Superior temporal gyrus (tissue), 1 donor: Measurements from ENCODE around the gene TSSK2.

Experiments used
- DNase-seq: peaks from one replicate; pipeline ENCODE4 v3.0.0-alpha.2; 2016; ENCODE audit errors: extremely low spot score

Gene TSSK2

DNA sequence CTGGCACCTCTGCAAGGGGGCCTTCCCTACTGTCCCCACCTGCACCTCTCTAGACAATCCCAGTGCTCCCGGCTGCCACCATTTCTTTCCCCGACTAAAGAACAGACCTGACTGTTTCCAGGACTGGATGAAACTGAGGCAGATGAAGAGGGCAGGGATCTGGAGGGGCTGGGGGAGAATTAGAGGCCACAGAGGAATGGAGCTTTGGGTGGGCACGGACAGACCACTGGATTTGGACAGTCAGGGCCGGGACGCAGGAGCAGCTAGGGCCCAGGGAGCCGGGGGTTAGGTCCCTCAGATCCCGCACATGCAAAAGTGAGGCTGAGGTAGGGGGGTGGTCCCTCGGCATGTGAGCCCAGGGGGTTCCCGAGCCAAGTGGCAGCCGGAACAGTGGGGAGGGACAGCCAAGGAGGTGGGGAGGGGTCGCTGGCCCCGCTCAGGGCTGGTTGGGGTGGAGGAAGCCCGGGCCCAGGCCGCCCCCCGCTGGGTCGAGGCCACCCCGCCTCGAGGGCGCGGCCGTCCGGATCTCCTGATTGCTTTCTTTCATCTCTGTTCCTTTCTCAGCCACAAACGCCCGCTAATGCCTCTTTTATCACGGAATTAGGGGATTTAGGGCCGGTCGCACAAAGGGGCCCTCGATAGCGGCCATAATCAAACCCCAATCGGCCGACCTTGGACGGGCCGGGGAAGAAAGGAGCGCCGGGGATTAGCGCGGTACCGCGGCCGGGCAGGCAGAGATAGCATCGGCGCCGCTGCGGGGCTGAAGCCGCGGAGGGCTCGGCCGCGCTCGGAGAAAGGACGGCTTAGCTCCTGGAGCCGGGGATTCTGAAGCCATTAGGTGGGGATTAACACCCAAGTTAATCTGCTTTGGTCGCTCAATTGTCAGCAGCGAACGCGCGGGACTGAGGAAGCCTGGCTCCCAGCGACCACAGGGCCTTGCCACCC is 38.2 kb downstream of the TSSK2 start:
- no peak for DNase-seq

DNA sequence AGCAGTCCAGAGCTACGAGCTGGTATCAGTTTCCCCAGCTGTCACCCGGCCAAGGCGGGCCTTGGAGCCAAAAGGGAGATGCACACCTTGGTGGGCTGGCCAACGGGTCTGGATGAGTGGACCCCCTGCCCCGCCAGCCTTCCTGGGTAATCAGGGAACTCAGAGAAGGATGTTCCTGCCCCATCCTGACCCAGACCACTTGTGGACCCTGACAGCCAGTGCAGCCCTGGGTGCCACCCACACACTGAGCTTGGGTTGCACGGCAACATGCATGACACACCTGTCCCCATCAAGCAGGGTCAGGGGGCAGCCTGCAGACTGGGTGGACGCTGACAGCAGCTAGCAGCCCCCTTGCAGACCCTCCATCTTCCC is 38.8 kb downstream of the TSSK2 start:
- DNase-seq, result no peak

DNA sequence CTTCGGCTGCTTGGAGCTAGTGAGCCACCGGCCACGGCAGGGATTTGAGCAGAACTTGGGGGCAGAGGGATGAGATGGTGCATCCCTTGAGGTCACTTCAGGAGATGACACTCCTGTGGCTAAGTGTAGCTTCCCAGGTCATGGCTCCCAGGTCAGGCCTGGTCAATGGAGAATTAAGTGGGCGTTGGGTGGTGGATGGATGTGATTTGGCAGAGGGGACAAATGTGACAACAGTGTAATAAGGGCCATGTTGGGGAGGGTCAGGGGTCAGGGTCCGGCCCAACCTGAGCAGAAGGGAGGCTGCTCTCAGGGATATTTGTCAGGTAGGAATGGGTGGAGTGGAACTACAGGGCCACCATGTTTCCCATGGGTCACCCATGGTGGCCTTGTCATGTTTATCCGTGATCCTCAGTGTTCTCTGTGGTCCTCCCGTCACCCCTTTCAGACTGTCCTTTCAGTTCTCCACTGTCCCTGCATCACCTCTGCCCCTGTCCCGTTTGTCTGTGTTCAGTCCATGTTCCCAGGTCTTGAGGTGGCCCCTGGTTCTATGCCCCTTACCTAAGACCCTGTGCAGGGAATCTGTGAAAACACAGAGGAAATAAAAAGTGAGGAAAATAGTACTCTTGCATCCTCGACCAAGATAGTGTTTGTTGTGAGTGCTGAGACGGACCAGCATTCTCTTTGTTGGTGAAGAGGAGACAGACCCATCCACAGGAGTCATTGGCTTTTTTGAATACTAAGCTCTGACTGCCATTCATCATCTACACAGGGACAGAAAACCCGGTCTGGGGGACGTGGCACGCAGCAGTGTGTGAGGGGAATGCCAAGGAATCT is 41.3 kb downstream of the TSSK2 start:
- no peak for DNase-seq

DNA sequence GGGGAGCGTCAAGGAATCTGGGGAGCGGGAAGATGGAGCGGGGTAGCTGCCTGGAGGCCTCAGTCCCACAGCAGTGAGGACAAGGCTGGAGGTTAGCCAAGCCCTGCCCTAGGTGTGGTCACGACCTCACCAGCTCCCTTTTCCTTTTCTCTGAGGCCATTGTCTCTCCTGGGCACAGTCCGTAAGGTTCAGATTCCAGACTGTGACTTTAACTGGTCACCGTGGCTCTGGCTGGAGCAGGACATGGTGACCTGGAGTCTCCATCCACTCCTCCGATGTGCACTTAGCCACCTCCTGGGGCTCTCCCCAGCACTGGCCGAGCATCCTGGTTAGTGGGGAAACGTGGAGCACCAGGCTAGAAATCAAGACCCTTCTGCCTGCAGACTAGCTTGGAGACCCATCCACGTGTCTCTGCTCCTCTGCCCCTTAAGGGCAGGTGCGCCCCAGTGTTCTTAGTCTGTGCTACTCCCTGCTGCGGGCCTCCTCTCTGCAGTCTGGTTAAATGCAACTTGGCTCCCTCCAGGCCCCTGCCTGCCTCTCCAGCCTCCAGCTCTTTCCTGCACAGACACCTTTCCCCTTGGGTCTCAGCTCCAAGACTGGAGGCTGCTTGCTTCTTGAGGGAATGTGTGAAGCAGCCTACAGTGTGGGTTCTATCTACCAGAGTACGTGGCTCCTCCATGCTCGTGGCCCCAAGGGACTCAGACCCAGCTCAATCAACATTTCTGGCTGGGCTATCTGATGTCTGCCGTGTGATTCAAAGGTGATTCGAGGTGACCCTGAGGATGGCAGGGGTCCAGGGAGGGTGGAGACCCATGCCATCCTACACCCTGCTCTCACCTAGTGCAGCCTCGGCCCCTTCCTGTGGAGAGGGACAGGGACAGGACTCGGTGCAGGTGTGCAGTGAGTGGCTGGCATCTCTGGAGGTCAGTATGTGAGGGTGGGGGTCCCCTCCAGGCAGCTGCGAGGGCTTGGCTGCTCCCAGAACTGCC is 42.2 kb downstream of the TSSK2 start:
- no peak for DNase-seq

GRCh38 chr22:19174106-19175025 is 43.3 kb downstream of the TSSK2 start:
- no peak for DNase-seq

GRCh38 chr22:19175026-19175601 is 44.0 kb downstream of the TSSK2 start:
- no peak for DNase-seq

DNA sequence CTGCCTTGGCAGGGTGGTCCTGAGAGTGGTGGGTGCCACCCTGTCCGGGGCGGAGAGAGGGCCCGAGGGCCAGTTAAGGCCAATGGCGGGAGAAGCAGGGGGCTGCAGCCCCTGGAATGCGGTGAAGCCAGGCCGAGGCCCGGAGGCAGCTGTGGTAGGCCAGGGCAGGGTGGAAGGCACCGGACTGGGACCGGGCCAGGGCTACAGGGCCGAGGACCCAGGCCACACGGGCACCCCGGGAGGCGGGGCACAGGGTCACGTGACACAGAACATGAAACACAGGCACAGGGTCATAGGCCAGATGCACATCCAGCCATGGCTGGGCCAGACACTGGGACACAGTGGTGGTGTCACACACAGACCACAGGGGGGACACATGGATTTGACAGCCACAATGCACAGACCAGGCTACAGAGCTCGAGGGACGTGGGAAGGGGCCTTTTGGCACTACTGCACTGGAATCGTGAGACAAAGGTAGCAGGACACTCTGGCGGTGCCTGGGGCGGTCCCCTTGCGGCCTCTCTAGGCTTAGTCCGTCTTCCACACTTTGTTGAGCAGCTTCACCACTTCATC is 44.6 kb downstream of the TSSK2 start:
- DNase-seq, result no peak

- DNase-seq, result no peak
Measured at GRCh38 chr22:19176175-19176643, 45.1 kb downstream of the TSSK2 start.

DNA sequence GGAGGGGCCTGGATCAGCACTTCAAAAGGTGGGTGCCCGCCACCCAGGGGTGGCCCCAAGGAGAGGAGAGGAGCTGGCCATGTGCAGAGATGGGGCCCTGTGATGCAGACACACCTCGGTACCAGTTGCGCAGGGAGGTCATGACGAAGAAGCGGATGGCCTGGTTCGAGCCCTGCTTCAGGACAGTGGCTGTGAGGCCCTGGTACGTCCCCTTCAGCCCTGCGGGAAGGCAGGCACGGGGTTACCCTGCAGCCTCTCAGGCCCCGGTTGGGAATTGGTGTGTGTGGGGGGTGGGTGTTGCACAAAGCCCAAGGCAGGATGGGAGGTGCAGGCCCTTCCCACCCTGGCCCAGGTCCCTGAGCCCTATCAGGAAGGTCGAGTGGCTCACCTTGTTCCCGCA is 45.6 kb downstream of the TSSK2 start:
- DNase-seq, result no peak

DNA sequence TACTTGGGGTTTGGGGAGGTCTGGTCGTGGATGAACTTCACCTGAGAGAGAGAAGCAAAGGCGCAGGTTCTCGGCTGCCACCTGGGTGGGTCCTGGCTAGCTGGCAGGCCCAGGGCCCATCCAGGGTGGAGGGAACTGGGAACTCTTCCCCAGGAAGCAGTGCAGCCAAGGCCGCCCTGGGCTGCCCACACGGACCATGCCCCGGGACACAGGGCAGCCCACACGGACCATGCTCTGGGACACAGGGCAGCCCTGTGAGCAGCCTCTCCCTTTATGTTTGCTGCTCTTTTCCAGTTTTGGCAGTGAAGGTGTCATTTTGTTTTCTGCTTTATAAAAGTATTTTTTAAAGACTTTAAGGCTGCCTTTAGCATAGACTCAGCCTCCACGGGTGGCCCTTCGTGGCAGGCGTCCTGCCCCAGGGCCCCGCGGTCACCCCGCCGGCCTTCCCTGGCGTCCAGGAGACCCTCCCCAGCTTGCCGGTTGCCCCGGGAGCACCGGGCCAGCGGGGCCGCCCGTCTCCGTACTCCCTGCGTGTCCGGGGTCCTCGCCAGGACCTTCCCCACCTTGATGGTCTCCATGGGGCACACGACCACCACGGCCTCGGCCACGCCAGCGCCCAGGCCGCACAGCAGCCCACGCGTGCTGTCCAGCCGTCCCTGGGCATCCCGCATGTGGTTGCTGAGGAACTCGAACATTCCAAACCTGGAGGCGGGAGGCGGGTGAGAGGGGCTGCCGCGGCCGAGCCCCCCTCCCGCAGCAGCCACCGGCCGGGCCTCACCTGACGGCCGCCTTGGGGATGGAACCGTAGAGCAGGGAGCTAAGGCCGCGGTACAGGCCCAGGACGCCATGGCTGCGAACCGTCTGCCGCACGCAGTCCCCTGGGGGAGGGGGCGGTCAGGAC is 46.3 kb downstream of the TSSK2 start:
- DNase-seq, result no peak

- DNase-seq, result no peak
Measured at GRCh38 chr22:19178065-19178656, 47.1 kb downstream of the TSSK2 start.

- DNase-seq, result peak; percentile 89
Measured at GRCh38 chr22:19178657-19179496, 47.8 kb downstream of the TSSK2 start, which contains the start of gene SLC25A1. SLC25A1 (minus strand) TSS chr22:19178736; CDS start chr22:19178673, 63 bp downstream.

- DNase-seq, result peak; percentile 85
Measured at GRCh38 chr22:19179497-19180048, 48.5 kb downstream of the TSSK2 start.

GRCh38 chr22:19180234-19180633 is 49.1 kb downstream of the TSSK2 start:
- DNase-seq, result no peak

- DNase-seq, result no peak
Measured at GRCh38 chr22:19180740-19181410, 49.8 kb downstream of the TSSK2 start.

DNA sequence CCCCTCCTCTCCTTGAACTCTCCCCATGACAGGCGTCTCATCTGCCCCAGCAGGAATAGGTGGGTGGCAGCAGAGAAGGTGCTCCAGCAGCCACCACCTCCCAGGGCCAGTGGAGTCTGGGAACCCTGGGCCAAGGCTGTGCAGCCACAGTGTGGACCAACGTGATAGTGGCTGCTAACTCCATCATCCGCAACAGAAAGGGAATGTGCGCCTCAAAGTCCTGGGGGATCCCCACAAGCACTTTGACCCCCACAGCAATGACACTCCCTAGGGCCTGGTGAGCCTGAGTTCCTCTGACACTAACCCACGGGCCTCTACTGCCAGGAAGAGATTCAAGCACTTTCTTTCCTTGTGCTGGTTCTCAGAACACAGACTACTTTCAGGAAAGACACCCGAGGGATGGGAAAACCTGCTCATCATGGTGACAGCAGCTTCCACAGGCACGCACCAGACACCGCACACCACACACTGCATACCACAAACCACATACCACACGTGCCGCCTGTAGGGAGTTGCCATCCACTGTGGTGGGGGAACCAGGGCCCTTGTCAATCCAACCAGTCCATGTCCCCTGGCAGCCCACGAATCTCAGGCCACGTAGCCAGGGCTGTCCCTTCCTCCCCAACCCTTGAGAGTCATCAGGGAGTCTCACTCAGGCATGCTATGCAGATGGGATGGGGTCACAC is 50.8 kb downstream of the TSSK2 start:
- no peak for DNase-seq
